Chondrocyte (in vitro differentiated cells): ENCODE data around the gene TDRD9. TPM values are rescaled to one million over a fixed set of nuclear protein-coding genes. Genes with fewer than 3 reads are reported as not detected.

Experiments used
- DNase-seq: peaks from one replicate; pipeline ENCODE4 v3.0.0; 2021; ENCODE audit warnings: mixed read lengths, low spot score
- H3K27ac Mint-ChIP-seq: one replicate; pipeline ENCODE4 v1.8.0; 2021; ENCODE audit warnings: mild to moderate bottlenecking, moderate library complexity, mixed read lengths; ENCODE audit not compliant: unreplicated experiment
- H3K27me3 Mint-ChIP-seq: 2 replicates; pipeline ENCODE4 v1.8.0; 2021; ENCODE audit warnings: low read depth, mixed read lengths
- H3K36me3 Mint-ChIP-seq: 2 replicates; pipeline ENCODE4 v1.8.0; 2021; ENCODE audit warnings: low read depth, mixed read lengths
- H3K4me1 Mint-ChIP-seq: 2 replicates; pipeline ENCODE4 v1.8.0; 2021; ENCODE audit warnings: low read depth, mild to moderate bottlenecking, mixed read lengths
- H3K4me3 Mint-ChIP-seq: one replicate; pipeline ENCODE4 v1.8.0; 2021; ENCODE audit warnings: mild to moderate bottlenecking, moderate library complexity, mixed read lengths; ENCODE audit not compliant: unreplicated experiment
- H3K9me3 Mint-ChIP-seq: 2 replicates; pipeline ENCODE4 v1.8.0; 2021; ENCODE audit warnings: low read depth, mixed read lengths
- CTCF ChIP-seq: fragments of 200-600 bp; sonication (generic); IDR thresholded peaks from 2 replicates; pipeline ENCODE4 v1.5.0; 2021; ENCODE audit warnings: antibody characterized with exemption, mild to moderate bottlenecking, moderate library complexity
- total RNA-seq: library from RNA; stranded (reverse); gene quantifications from 3 replicates; pipeline ENCODE4 v1.2.1, GENCODE V29; 2021

TDRD9 gene
- total RNA-seq, 1 donor from 2014 or later, result not detected

GRCh38 chr14:104001003-104001402, 72.7 kb downstream of the TDRD9 start:
- Mint-ChIP-seq H3K4me3 (no peak overlapping the region), H3K27ac (no peak overlapping the region), H3K36me3 (peaks cover 1% of the 10 kb centered on the region), H3K4me1 (no peaks in the 10 kb centered on the region), H3K27me3 (peaks cover 23% of the 10 kb centered on the region), H3K9me3 (no peaks in the 10 kb centered on the region)
- DNase-seq, result no peak
- no peak for TF ChIP-seq CTCF

GRCh38 chr14:104003616-104004015, 75.4 kb downstream of the TDRD9 start:
- no peak for DNase-seq
- H3K4me1 Mint-ChIP-seq, result no peaks in the 10 kb centered on the region

GRCh38 chr14:104004849-104005248, 76.6 kb downstream of the TDRD9 start:
- TF ChIP-seq CTCF, result no peak
- no peaks in the 10 kb centered on the region for H3K4me1 Mint-ChIP-seq

More at GRCh38 chr14:104003616-104004015, 75.4 kb downstream of the TDRD9 start:
- no peak for TF ChIP-seq CTCF
- H3K27ac Mint-ChIP-seq, result no peak overlapping the region
- peaks cover 27% of the 10 kb centered on the region for H3K27me3 Mint-ChIP-seq
- no peaks in the 10 kb centered on the region for H3K9me3 Mint-ChIP-seq
- H3K36me3 Mint-ChIP-seq, result peaks cover 1% of the 10 kb centered on the region
- H3K4me3 Mint-ChIP-seq, result no peak overlapping the region

GRCh38 chr14:104005489-104005888, 77.2 kb downstream of the TDRD9 start:
- Mint-ChIP-seq H3K27me3 (peaks cover 22% of the 10 kb centered on the region), H3K4me1 (no peaks in the 10 kb centered on the region), H3K4me3 (no peak overlapping the region), H3K27ac (no peak overlapping the region), H3K36me3 (no peaks in the 10 kb centered on the region), H3K9me3 (no peaks in the 10 kb centered on the region)
- TF ChIP-seq CTCF, result no peak
- no peak for DNase-seq

More at GRCh38 chr14:104004849-104005248, 76.6 kb downstream of the TDRD9 start:
- Mint-ChIP-seq H3K36me3 (no peaks in the 10 kb centered on the region), H3K27ac (no peak overlapping the region), H3K4me3 (no peak overlapping the region), H3K27me3 (peaks cover 22% of the 10 kb centered on the region), H3K9me3 (no peaks in the 10 kb centered on the region)
- no peak for DNase-seq

GRCh38 chr14:104007121-104007520, 78.9 kb downstream of the TDRD9 start:
- TF ChIP-seq CTCF, result no peak
- H3K27me3 Mint-ChIP-seq, result peaks cover 18% of the 10 kb centered on the region
- H3K4me3 Mint-ChIP-seq, result no peak overlapping the region

More at GRCh38 chr14:104007121-104007520, 78.9 kb downstream of the TDRD9 start:
- peaks cover 1% of the 10 kb centered on the region for H3K4me1 Mint-ChIP-seq
- H3K27ac Mint-ChIP-seq, result no peak overlapping the region
- no peaks in the 10 kb centered on the region for H3K36me3 Mint-ChIP-seq
- no peaks in the 10 kb centered on the region for H3K9me3 Mint-ChIP-seq
- DNase-seq, result no peak
